Measurements from ENCODE around the gene DNAH11.

Gene DNAH11

DNA sequence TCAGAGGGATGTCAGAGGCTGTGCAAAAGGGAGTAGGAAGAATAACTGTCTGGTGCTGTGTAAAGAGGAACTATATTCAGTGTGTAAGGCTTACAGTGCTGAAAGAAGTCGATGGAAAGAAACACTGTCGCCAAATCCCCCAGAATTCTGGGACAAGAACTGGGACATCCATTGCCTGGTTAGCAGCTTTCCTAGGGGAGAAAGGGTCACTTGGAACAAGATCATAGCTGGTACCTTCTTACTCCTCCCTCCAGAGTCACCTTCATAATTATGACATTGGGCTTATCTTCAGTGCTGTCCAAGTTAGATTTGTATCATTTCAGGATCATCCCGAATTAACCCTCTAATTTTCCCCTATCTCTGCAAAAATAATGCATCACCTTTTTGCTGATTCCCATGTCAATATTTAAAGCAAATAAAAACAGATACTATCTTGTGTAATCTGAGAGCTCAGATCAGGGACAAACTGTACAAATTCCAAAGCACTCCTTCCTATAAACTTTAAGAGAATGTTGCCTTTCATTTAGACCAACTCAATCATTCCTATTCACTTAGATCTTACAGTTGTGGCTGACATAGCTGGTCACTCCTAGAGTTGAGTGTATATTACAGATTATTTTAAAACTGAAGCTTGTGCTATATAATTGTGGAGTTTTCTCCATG, 96.5 kb downstream of the DNAH11 start:
- no peak for DNase-seq (ENCODE audit: low read depth in 1 of 2, low spot score in 1 of 2)
- no peaks in the 10 kb centered on the region for H3K27me3 ChIP-seq (ENCODE audit: insufficient read depth, poor library complexity, severe bottlenecking)
- TF ChIP-seq, protein P1, sequence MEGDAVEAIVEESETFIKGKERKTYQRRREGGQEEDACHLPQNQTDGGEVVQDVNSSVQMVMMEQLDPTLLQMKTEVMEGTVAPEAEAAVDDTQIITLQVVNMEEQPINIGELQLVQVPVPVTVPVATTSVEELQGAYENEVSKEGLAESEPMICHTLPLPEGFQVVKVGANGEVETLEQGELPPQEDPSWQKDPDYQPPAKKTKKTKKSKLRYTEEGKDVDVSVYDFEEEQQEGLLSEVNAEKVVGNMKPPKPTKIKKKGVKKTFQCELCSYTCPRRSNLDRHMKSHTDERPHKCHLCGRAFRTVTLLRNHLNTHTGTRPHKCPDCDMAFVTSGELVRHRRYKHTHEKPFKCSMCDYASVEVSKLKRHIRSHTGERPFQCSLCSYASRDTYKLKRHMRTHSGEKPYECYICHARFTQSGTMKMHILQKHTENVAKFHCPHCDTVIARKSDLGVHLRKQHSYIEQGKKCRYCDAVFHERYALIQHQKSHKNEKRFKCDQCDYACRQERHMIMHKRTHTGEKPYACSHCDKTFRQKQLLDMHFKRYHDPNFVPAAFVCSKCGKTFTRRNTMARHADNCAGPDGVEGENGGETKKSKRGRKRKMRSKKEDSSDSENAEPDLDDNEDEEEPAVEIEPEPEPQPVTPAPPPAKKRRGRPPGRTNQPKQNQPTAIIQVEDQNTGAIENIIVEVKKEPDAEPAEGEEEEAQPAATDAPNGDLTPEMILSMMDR (IDR thresholded peaks at IDR 0.05; ENCODE audit: insufficient read depth, low read length): no peak
- TF ChIP-seq SPI1 (IDR thresholded peaks at IDR 0.05; ENCODE audit: borderline replicate concordance, low read depth): no peak
- no peak for TF ChIP-seq POLR2AphosphoS5 (IDR thresholded peaks at IDR 0.05; ENCODE audit: low read depth)
- TF ChIP-seq, protein P2, sequence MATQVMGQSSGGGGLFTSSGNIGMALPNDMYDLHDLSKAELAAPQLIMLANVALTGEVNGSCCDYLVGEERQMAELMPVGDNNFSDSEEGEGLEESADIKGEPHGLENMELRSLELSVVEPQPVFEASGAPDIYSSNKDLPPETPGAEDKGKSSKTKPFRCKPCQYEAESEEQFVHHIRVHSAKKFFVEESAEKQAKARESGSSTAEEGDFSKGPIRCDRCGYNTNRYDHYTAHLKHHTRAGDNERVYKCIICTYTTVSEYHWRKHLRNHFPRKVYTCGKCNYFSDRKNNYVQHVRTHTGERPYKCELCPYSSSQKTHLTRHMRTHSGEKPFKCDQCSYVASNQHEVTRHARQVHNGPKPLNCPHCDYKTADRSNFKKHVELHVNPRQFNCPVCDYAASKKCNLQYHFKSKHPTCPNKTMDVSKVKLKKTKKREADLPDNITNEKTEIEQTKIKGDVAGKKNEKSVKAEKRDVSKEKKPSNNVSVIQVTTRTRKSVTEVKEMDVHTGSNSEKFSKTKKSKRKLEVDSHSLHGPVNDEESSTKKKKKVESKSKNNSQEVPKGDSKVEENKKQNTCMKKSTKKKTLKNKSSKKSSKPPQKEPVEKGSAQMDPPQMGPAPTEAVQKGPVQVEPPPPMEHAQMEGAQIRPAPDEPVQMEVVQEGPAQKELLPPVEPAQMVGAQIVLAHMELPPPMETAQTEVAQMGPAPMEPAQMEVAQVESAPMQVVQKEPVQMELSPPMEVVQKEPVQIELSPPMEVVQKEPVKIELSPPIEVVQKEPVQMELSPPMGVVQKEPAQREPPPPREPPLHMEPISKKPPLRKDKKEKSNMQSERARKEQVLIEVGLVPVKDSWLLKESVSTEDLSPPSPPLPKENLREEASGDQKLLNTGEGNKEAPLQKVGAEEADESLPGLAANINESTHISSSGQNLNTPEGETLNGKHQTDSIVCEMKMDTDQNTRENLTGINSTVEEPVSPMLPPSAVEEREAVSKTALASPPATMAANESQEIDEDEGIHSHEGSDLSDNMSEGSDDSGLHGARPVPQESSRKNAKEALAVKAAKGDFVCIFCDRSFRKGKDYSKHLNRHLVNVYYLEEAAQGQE (IDR thresholded peaks at IDR 0.05; ENCODE audit: insufficient replicate concordance, low read depth): no peak
- no peak for TF ChIP-seq GABPA (IDR thresholded peaks at IDR 0.05; ENCODE audit: low read depth)

DNA sequence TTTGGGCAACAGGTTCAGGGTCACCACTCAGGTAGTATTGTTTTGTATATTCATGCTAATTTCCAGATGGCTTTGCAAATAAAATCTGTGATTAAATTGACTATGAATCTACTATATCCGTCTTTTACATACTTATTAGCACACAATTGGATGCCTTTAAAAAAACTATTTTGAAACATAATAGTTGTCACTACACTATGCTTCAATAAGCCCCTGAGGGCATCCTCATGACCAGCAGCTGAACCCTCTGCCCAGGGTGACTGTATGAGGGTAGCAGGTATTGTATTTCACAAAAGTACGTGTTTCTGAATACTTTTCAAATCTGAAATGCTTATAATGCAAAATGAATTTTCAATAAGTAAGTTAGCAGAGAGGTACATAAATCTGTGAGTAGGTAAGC, 97.3 kb downstream of the DNAH11 start:
- TF ChIP-seq POLR2AphosphoS5 (IDR thresholded peaks at IDR 0.05; ENCODE audit: low read depth) (no peak), GABPA (IDR thresholded peaks at IDR 0.05; ENCODE audit: low read depth) (no peak), SPI1 (IDR thresholded peaks at IDR 0.05; ENCODE audit: borderline replicate concordance, low read depth) (no peak)
- TF ChIP-seq, protein P1 (IDR thresholded peaks at IDR 0.05; ENCODE audit: insufficient read depth, low read length): no peak
- TF ChIP-seq, protein P2 (IDR thresholded peaks at IDR 0.05; ENCODE audit: insufficient replicate concordance, low read depth): no peak
- Histone ChIP-seq H3K4me3 (replicated peaks; ENCODE audit: insufficient read depth, low read length) (no peak overlapping the region), H3K27me3 (ENCODE audit: insufficient read depth, poor library complexity, severe bottlenecking) (no peaks in the 10 kb centered on the region), H3K27ac (replicated peaks) (no peak overlapping the region)
- DNase-seq (ENCODE audit: low read depth in 1 of 2, low spot score in 1 of 2): no peak

More for the DNA sequence above, 96.5 kb downstream of the DNAH11 start:
- no peak overlapping the region for H3K4me3 ChIP-seq (replicated peaks; ENCODE audit: insufficient read depth, low read length)
- H3K27ac ChIP-seq (replicated peaks): no peak overlapping the region

DNA sequence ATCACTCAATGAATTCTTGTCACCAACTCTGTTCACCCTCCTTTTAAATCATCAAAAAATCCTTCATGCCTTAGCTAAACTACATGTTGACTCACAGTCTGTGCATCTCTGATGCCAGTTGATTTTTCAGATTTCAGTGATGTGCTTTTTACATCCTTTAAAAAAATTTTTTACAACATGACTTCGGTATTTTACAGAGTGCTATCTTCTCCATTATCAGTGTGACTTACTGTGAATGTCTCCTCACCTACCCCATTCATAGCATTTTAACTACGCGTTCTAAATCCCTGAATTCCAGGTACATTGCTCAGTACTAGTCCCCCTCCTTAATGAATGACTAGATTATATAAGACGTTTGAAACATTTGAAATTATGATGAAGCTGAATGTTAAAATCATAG, 98.7 kb downstream of the DNAH11 start:
- no peak overlapping the region for H3K27ac ChIP-seq (replicated peaks)
- TF ChIP-seq, protein P2 (IDR thresholded peaks at IDR 0.05; ENCODE audit: insufficient replicate concordance, low read depth): no peak
- TF ChIP-seq POLR2AphosphoS5 (IDR thresholded peaks at IDR 0.05; ENCODE audit: low read depth): no peak
- TF ChIP-seq GABPA (IDR thresholded peaks at IDR 0.05; ENCODE audit: low read depth): no peak

More for the DNA sequence above, 98.7 kb downstream of the DNAH11 start:
- DNase-seq (ENCODE audit: low read depth in 1 of 2, low spot score in 1 of 2): no peak
- Histone ChIP-seq H3K4me3 (replicated peaks; ENCODE audit: insufficient read depth, low read length) (no peak overlapping the region), H3K27me3 (ENCODE audit: insufficient read depth, poor library complexity, severe bottlenecking) (no peaks in the 10 kb centered on the region)
